Left ventricle myocardium inferior (tissue), 1 donor: ENCODE results near the gene CCR7. TPM values are rescaled to one million over a fixed set of nuclear protein-coding genes. Genes with fewer than 3 reads are reported as not detected.

Experiments
- DNase-seq: peaks from one replicate; pipeline ENCODE4 v3.0.0-alpha.2; 2020
- H3K27ac ChIP-seq: fragments of 200-600 bp; replicated peaks from 2 replicates; pipeline ENCODE4 v1.8.0; 2021
- H3K27me3 ChIP-seq: fragments of 200-600 bp; 2 replicates; pipeline ENCODE4 v1.8.0; 2021; ENCODE audit warnings: low read depth
- H3K36me3 ChIP-seq: fragments of 200-600 bp; 2 replicates; pipeline ENCODE4 v1.8.0; 2021
- H3K4me1 ChIP-seq: fragments of 200-600 bp; 2 replicates; pipeline ENCODE4 v1.8.0; 2021
- H3K4me3 ChIP-seq: fragments of 200-600 bp; 2 replicates; pipeline ENCODE4 v1.8.0; 2021; ENCODE audit warnings: mild to moderate bottlenecking, moderate library complexity
- H3K9me3 ChIP-seq: fragments of 200-600 bp; replicated peaks from 2 replicates; pipeline ENCODE4 v1.8.0; 2021
- CTCF ChIP-seq: fragments of 200-600 bp; IDR thresholded peaks from 2 replicates; pipeline ENCODE4 v1.8.0; 2021; ENCODE audit warnings: antibody characterized with exemption, mild to moderate bottlenecking, borderline replicate concordance
- intact Hi-C: fragments of 100-400 bp; cut with micrococcal nuclease; formaldehyde crosslinking; loops from one replicate; pipeline ENCODE4 v1.11.0; 2022
- total RNA-seq: library from RNA; stranded (reverse); fragmentation: NEBNext Ultra II Directional; extraction: Animal tissue kit (Norgen Biotek cat#: 25700); gene quantifications from one replicate; pipeline ENCODE4 v1.2.1, GENCODE V29; 2021
- donor health status: DM: no; HTN: yes; CAD: no; lungs with severe emphysema.

Gene CCR7
- total RNA-seq, 1 donor from 2014 or later = not detected

- no peaks in the 10 kb centered on the region for H3K9me3 ChIP-seq
- H3K27ac ChIP-seq = no peak overlapping the region
- no peak for DNase-seq
- intact Hi-C loops = no loop called here
- no peaks in the 10 kb centered on the region for H3K27me3 ChIP-seq
- TF ChIP-seq CTCF = no peak
- H3K36me3 ChIP-seq = no peaks in the 10 kb centered on the region
- no peaks in the 10 kb centered on the region for H3K4me1 ChIP-seq
- no peak overlapping the region for H3K4me3 ChIP-seq
These were observed 40.0 kb upstream of the CCR7 start for GRCh38 chr17:40605306-40605705.

GRCh38 chr17:40604327-40605080 lies 39.2 kb upstream of the CCR7 start:
- no peaks in the 10 kb centered on the region for H3K36me3 ChIP-seq
- H3K27me3 ChIP-seq = no peaks in the 10 kb centered on the region
- no peaks in the 10 kb centered on the region for H3K4me1 ChIP-seq
- TF ChIP-seq CTCF = no peak
- no peak overlapping the region for H3K4me3 ChIP-seq
- no peak overlapping the region for H3K27ac ChIP-seq
- intact Hi-C loops = no loop called here
- DNase-seq = no peak
- no peaks in the 10 kb centered on the region for H3K9me3 ChIP-seq

- H3K27me3 ChIP-seq = no peaks in the 10 kb centered on the region
- no peak for TF ChIP-seq CTCF
- no peaks in the 10 kb centered on the region for H3K9me3 ChIP-seq
- no peak for DNase-seq
- no peaks in the 10 kb centered on the region for H3K4me1 ChIP-seq
- no peaks in the 10 kb centered on the region for H3K36me3 ChIP-seq
- H3K27ac ChIP-seq = no peak overlapping the region
- intact Hi-C loops = no loop called here
- H3K4me3 ChIP-seq = no peak overlapping the region
These were observed 37.5 kb upstream of the CCR7 start for GRCh38 chr17:40602445-40603443.

GRCh38 chr17:40600486-40601046 lies 35.3 kb upstream of the CCR7 start:
- Histone ChIP-seq H3K9me3 (no peaks in the 10 kb centered on the region), H3K27ac (no peak overlapping the region), H3K27me3 (no peaks in the 10 kb centered on the region), H3K36me3 (no peaks in the 10 kb centered on the region), H3K4me3 (no peak overlapping the region), H3K4me1 (no peaks in the 10 kb centered on the region)
- intact Hi-C loops = no loop called here
- TF ChIP-seq CTCF = no peak
- DNase-seq = no peak

- H3K27ac ChIP-seq = peak overlapping the region; percentile 50
- H3K27me3 ChIP-seq = no peaks in the 10 kb centered on the region
- no peak overlapping the region for H3K4me3 ChIP-seq
- intact Hi-C loops = no loop called here
- TF ChIP-seq CTCF = no peak
- no peaks in the 10 kb centered on the region for H3K9me3 ChIP-seq
- H3K4me1 ChIP-seq = no peaks in the 10 kb centered on the region
- DNase-seq = no peak
- H3K36me3 ChIP-seq = no peaks in the 10 kb centered on the region
These were observed 34.1 kb upstream of the CCR7 start for GRCh38 chr17:40599468-40599763.
